ENCODE measurements around the gene PPP1R7. TPM values are rescaled to one million over a fixed set of nuclear protein-coding genes. Genes with fewer than 3 reads are reported as not detected.

PPP1R7 gene
- total RNA-seq, 1 donor from 2014 or later, result 60.7 TPM

- Histone ChIP-seq H3K9me3 (no peaks in the 10 kb centered on the region), H3K27ac (no peak overlapping the region), H3K4me3 (no peak overlapping the region), H3K36me3 (no peaks in the 10 kb centered on the region), H3K27me3 (no peaks in the 10 kb centered on the region), H3K4me1 (no peaks in the 10 kb centered on the region)
- intact Hi-C loops (cut with DNase I), result no loop called here
- no peak for TF ChIP-seq CTCF (IDR thresholded peaks at IDR 0.05)
- DNase-seq (no peak), ATAC-seq (no peak)
These were observed 61.0 kb downstream of the PPP1R7 start for GRCh38 chr2:241211276-241211675.

GRCh38 chr2:241213041-241213440 lies 62.8 kb downstream of the PPP1R7 start:
- DNase-seq (no peak), ATAC-seq (no peak)
- intact Hi-C loops (cut with DNase I), result no loop called here
- Histone ChIP-seq H3K27me3 (no peaks in the 10 kb centered on the region), H3K4me1 (no peaks in the 10 kb centered on the region), H3K27ac (no peak overlapping the region), H3K9me3 (no peaks in the 10 kb centered on the region), H3K36me3 (no peaks in the 10 kb centered on the region), H3K4me3 (no peak overlapping the region)
- TF ChIP-seq CTCF (IDR thresholded peaks at IDR 0.05), result no peak

- intact Hi-C loops (cut with DNase I), result no loop called here
- ATAC-seq, result no peak
- no peaks in the 10 kb centered on the region for H3K4me1 ChIP-seq
- H3K36me3 ChIP-seq, result no peaks in the 10 kb centered on the region
- TF ChIP-seq CTCF (IDR thresholded peaks at IDR 0.05), result no peak
- H3K27ac ChIP-seq, result no peak overlapping the region
- H3K4me3 ChIP-seq, result no peak overlapping the region
- H3K27me3 ChIP-seq, result no peaks in the 10 kb centered on the region
- no peak for DNase-seq
- no peaks in the 10 kb centered on the region for H3K9me3 ChIP-seq
These were observed 63.3 kb downstream of the PPP1R7 start for GRCh38 chr2:241213567-241213966.

- intact Hi-C loops (cut with DNase I), result no loop called here
- no peak for TF ChIP-seq CTCF (IDR thresholded peaks at IDR 0.05)
- H3K27me3 ChIP-seq, result no peaks in the 10 kb centered on the region
- H3K4me1 ChIP-seq, result peaks cover 6% of the 10 kb centered on the region
- H3K4me3 ChIP-seq, result no peak overlapping the region
- ATAC-seq, result no peak
- H3K27ac ChIP-seq, result no peak overlapping the region
- DNase-seq, result no peak
- no peaks in the 10 kb centered on the region for H3K36me3 ChIP-seq
- H3K9me3 ChIP-seq, result no peaks in the 10 kb centered on the region
These were observed 63.9 kb downstream of the PPP1R7 start for GRCh38 chr2:241214209-241214608.

- H3K9me3 ChIP-seq, result no peaks in the 10 kb centered on the region
- intact Hi-C loops (cut with DNase I), result no loop called here
- no peak overlapping the region for H3K27ac ChIP-seq
- no peaks in the 10 kb centered on the region for H3K36me3 ChIP-seq
- TF ChIP-seq CTCF (IDR thresholded peaks at IDR 0.05), result no peak
- H3K27me3 ChIP-seq, result no peaks in the 10 kb centered on the region
- H3K4me1 ChIP-seq, result peaks cover 8% of the 10 kb centered on the region
- ATAC-seq, result no peak
- DNase-seq, result no peak
- H3K4me3 ChIP-seq, result no peak overlapping the region
These were observed 64.5 kb downstream of the PPP1R7 start for GRCh38 chr2:241214766-241215165.

- no peak for DNase-seq
- intact Hi-C loops (cut with DNase I), result no loop called here
These were observed 65.2 kb downstream of the PPP1R7 start for GRCh38 chr2:241215421-241215820.

More at GRCh38 chr2:241215421-241215820, 65.2 kb downstream of the PPP1R7 start:
- H3K4me3 ChIP-seq, result no peak overlapping the region
- no peak for ATAC-seq
- TF ChIP-seq CTCF (IDR thresholded peaks at IDR 0.05), result no peak
- H3K27me3 ChIP-seq, result no peaks in the 10 kb centered on the region
- no peak overlapping the region for H3K27ac ChIP-seq
- H3K36me3 ChIP-seq, result no peaks in the 10 kb centered on the region
- H3K9me3 ChIP-seq, result no peaks in the 10 kb centered on the region
- H3K4me1 ChIP-seq, result peaks cover 8% of the 10 kb centered on the region

All from upper lobe of right lung (tissue), 1 donor.